Transverse colon (tissue), 4 donors: Measurements from ENCODE around the gene PBXIP1. TPM values are rescaled to one million over a fixed set of nuclear protein-coding genes. Genes with fewer than 3 reads are reported as not detected.
A peak's percentile ranks its signal among the peaks of the same experiment; 100 is the strongest.

Source experiments
- DNase-seq: peaks from one replicate; pipeline ENCODE4 v3.0.0-alpha.2; 2019
- H3K27ac ChIP-seq, 4 donors: fragments of 200-600 bp; sonication (generic); 2 replicates each; pipeline ENCODE4 v1.5.1; 2016 to 2018; ENCODE audit warnings: inconsistent platforms in 4 of 4
- H3K27me3 ChIP-seq: fragments of 200-600 bp; sonication (generic); 2 replicates; pipeline ENCODE4 v1.5.1; 2017; ENCODE audit warnings: inconsistent platforms
- H3K36me3 ChIP-seq, 4 donors: fragments of 200-600 bp; sonication (generic); 2 replicates each; pipeline ENCODE4 v1.5.1; 2017 to 2019; ENCODE audit warnings: inconsistent platforms in 4 of 4
- H3K4me1 ChIP-seq, 4 donors: fragments of 200-600 bp; sonication (generic); 2 replicates each; pipeline ENCODE4 v1.5.1; 2017 to 2020; ENCODE audit warnings: inconsistent platforms in 4 of 4
- H3K4me3 ChIP-seq, 4 donors: fragments of 200-600 bp; sonication (generic); 1 replicate in 1 of 4; 2 replicates in 3 of 4; pipeline versions ENCODE4 v1.5.1 to v1.6.1; 2017 to 2019; ENCODE audit warnings: inconsistent platforms in 4 of 4
- H3K9me3 ChIP-seq, 2 donors: fragments of 200-600 bp; sonication (generic); 2 replicates each; pipeline ENCODE4 v1.5.1; 2017 to 2019; ENCODE audit warnings: inconsistent platforms in 2 of 2
- EP300 ChIP-seq: sonication (generic); formaldehyde crosslinking; IDR thresholded peaks from one replicate; pipeline ENCODE4 v1.6.1; 2017; ENCODE audit warnings: antibody characterized with exemption, low read depth
- POLR2A ChIP-seq: fragments of 450-650 bp; IDR thresholded peaks from one replicate; pipeline ENCODE4 v1.6.1; 2016; ENCODE audit warnings: antibody characterized with exemption, mild to moderate bottlenecking, moderate library complexity
- POLR2AphosphoS5 ChIP-seq, 3 donors: sonication (generic); formaldehyde crosslinking; IDR thresholded peaks; one replicate each; pipeline ENCODE4 v1.6.1; 2016; ENCODE audit warnings: antibody characterized with exemption in 3 of 3
- WGBS, 2 donors: methylation state at CpG; one replicate each; pipeline ENCODE4 v1.1.5; 2018; ENCODE audit warnings: low coverage in 1 of 2; 5-methylcytosine and 5-hydroxymethylcytosine counted together
- in situ Hi-C, 4 donors: fragments of 200-750 bp; cut with MboI; loops; one replicate each; pipeline versions ENCODE4 v1.15.0 to v1.15.1; 2017; ENCODE audit warnings: low sequenced_read_pairs in 3 of 4, low pct_ligation_motif_present in 1 of 4, low pct_unique_long_range_greater_than_20kb in 1 of 4
- intact Hi-C: fragments of 100-400 bp; cut with DNase I; formaldehyde crosslinking; loops from one replicate; pipeline ENCODE4 v1.15.1; 2023; ENCODE audit warnings: low total_unique reads
- total RNA-seq, 4 donors: library from RNA; depleted of rRNA; stranded (reverse); fragments of >200 nt; gene quantifications; one replicate each; pipeline ENCODE4 v1.1.0, GENCODE V29; 2016
- TF ChIP-seq, protein P1 (sequence below), 5 experiments: fragments of 200-600 bp in 3 of 5; fragments of 450-650 bp in 2 of 5; sonication (generic) in 3 of 5; IDR thresholded peaks; 1 replicate in 2 of 5; 2 replicates in 3 of 5; pipeline ENCODE4 v1.5.1; 2016 to 2017; ENCODE audit warnings: antibody characterized with exemption in 5 of 5, inconsistent platforms in 3 of 5, mild to moderate bottlenecking in 2 of 5, moderate library complexity in 1 of 5

PBXIP1 gene
- total RNA-seq, 4 donors from 2014 or later = 54.1 to 94.1 (median 83.6) TPM

DNA sequence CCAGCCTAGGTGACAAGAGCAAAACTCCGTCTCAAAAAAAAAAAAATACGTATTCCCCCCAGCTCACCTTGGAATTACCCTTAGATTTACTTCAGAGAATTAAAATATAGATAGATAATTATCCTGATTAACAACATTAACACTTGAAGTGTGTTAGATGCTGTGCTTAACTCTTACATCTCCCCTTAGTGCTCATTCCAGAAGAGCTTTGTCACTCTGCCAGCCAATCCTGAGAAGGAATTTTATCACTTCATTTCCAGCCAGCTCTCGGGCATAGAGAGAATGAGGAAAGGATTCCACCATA lies 16.3 kb upstream of the PBXIP1 start:
- no peaks in the 10 kb centered on the region for H3K9me3 ChIP-seq
- H3K4me1 ChIP-seq = peaks cover 35 to 63% (median 54%) of the 10 kb centered on the region in 4 donors
- H3K27ac ChIP-seq = peak overlapping the region; percentile 97 to 99 (median 99)
- H3K36me3 ChIP-seq = peaks cover 0 to 10% (median 2%) of the 10 kb centered on the region in 4 donors
- TF ChIP-seq, protein P1, sequence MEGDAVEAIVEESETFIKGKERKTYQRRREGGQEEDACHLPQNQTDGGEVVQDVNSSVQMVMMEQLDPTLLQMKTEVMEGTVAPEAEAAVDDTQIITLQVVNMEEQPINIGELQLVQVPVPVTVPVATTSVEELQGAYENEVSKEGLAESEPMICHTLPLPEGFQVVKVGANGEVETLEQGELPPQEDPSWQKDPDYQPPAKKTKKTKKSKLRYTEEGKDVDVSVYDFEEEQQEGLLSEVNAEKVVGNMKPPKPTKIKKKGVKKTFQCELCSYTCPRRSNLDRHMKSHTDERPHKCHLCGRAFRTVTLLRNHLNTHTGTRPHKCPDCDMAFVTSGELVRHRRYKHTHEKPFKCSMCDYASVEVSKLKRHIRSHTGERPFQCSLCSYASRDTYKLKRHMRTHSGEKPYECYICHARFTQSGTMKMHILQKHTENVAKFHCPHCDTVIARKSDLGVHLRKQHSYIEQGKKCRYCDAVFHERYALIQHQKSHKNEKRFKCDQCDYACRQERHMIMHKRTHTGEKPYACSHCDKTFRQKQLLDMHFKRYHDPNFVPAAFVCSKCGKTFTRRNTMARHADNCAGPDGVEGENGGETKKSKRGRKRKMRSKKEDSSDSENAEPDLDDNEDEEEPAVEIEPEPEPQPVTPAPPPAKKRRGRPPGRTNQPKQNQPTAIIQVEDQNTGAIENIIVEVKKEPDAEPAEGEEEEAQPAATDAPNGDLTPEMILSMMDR (IDR thresholded peaks at IDR 0.05) = no peak
- TF ChIP-seq POLR2A (no peak), POLR2AphosphoS5 (IDR thresholded peaks at IDR 0.05) (no peak), EP300 (no peak)
- no peak for DNase-seq
- peak overlapping the region in 1 of 4 donors; percentile 65 for H3K4me3 ChIP-seq
- no peaks in the 10 kb centered on the region for H3K27me3 ChIP-seq
- in situ Hi-C loops = loop anchor here in 3 of 4 donors (25.0 kb wide), 1 partner anchor 90 kb away; the partner anchor contains the start of genes ADAM15 (in 3 of the 3) and EFNA4 (in 3 of the 3)
- WGBS, 2 donors = 53 to 70% methylated on average over 3 of the region's 3 CpGs
- intact Hi-C loops = no loop called here

DNA sequence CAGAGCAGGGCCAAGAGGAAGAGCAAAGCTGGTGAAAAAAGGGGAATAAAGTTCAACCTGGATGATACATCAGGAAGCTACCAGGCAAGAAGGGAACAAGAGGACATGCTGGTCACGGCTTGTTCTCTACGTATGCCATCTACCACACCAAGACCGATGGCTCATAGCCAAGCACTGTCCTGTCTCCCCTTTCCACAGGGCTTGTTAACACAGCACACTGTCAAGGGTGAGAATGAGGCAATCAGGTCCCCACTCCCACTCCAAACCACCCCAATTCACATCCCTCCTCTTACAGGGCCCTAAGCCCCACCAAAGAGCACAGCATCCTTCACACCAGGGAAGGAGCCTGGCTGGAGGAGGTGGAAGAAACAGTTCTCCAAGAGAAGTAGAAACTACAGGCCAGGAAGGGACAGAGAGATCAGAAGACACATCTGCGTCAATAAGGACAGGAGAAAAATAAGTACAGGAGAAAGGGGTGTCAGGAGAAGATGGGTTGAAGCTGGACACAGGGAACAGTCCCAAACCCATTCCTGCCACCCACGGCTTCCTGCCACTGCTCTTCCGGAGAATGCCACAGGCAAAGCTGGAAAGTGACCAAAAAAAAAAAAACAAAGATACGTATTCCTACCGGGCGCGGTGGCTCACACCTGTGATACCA lies 15.6 kb upstream of the PBXIP1 start:
- intact Hi-C loops (no loop called here), in situ Hi-C loops (loop anchor here in 3 of 4 donors (25.0 kb wide), 1 partner anchor 91 kb away; the partner anchor contains the start of genes ADAM15 (in 3 of the 3) and EFNA4 (in 3 of the 3))
- peaks cover 0 to 12% (median 5%) of the 10 kb centered on the region in 4 donors for H3K36me3 ChIP-seq
- peak overlapping the region in 1 of 4 donors; percentile 46 for H3K4me3 ChIP-seq
- H3K27me3 ChIP-seq = no peaks in the 10 kb centered on the region
- peaks cover 33 to 61% (median 50%) of the 10 kb centered on the region in 4 donors for H3K4me1 ChIP-seq
- peak; percentile 50 for DNase-seq
- H3K27ac ChIP-seq = peak overlapping the region; percentile 97 to 99 (median 99)
- H3K9me3 ChIP-seq = no peaks in the 10 kb centered on the region
- WGBS, 2 donors = 62 to 71% methylated on average over 5 to 10 of the region's 10 CpGs
- TF ChIP-seq POLR2A (no peak), POLR2AphosphoS5 (IDR thresholded peaks at IDR 0.05) (no peak), EP300 (no peak)
- TF ChIP-seq, protein P1 (IDR thresholded peaks at IDR 0.05) = no peak

DNA sequence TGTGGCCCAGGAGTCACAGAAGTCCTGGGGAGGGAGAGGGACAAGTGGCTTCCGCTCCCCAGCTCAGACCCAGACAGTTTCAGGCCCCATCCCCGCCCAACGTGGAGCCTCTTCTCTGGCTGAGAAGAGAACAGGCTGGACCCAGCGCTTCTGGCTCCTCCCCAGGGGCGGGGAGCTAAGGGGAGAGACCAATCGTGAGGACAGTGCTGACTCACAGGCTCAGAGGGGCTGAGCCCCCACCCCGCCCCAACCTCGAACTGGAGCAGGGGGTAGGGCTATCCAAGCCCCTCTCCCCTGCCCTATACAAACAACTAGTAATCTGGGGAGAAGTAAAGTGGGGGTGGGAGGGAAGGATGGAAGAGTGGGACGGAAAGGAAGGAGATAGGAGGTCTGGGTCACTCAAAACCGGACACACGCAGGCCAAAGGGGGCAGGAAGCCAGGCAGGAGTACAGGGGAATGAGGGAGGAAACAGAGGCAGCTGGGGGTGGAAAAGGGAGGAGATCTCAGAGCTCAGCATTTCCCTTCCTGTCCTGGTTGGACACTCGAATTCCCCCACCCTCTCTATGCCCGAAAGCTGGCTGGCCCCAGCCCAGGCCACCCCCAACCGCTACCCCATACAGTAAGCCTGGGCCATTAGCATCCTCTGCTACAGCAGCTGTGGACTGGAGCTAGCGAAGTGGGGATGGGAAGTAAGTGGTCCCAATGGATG lies 14.9 kb upstream of the PBXIP1 start, which contains the start of gene SHC1:
Gene SHC1, minus strand, starts transcription at position 117 of the 710 bp plus-strand sequence. CDS start 221 bp downstream, outside the sequence.
- in situ Hi-C loops = loop anchor here in 3 of 4 donors (25.0 kb wide), 1 partner anchor 92 kb away; the partner anchor contains the start of genes ADAM15 (in 3 of the 3) and EFNA4 (in 3 of the 3)
- peak within 1 kb of the TSS; percentile 20 to 46 (median 26) for H3K4me3 ChIP-seq
- 43% methylated on average over 7 of the region's 15 CpGs; no CpG with 5 or more reads in 1 of the 2 donors for WGBS, 2 donors
- peaks cover 0 to 18% (median 5%) of the 10 kb centered on the region in 4 donors for H3K36me3 ChIP-seq
- H3K4me1 ChIP-seq = peaks cover 29 to 54% (median 46%) of the 10 kb centered on the region in 4 donors
- no peaks in the 10 kb centered on the region for H3K27me3 ChIP-seq
- intact Hi-C loops = no loop called here
- DNase-seq = peak; percentile 89
- H3K27ac ChIP-seq = peak within 1 kb of the TSS; percentile 97 to 99 (median 99)
- H3K9me3 ChIP-seq = no peaks in the 10 kb centered on the region
- peak; percentile 91 to 94 (median 94) for TF ChIP-seq POLR2AphosphoS5 (IDR thresholded peaks at IDR 0.05)
- TF ChIP-seq EP300 = no peak
- peak; percentile 76 for TF ChIP-seq POLR2A
- TF ChIP-seq, protein P1 (IDR thresholded peaks at IDR 0.05) = no peak
